K562 (cell line): ENCODE measurements around the gene BLVRA. TPM values are rescaled to one million over a fixed set of nuclear protein-coding genes. Genes with fewer than 3 reads are reported as not detected.

Source experiments
- ARID1B ChIP-seq: fragments of 450-650 bp; IDR thresholded peaks from 2 replicates; pipeline ENCODE4 v1.6.1; 2016; ENCODE audit warnings: antibody characterized with exemption, mild to moderate bottlenecking, inconsistent platforms
- ELF4 ChIP-seq: fragments of 450-650 bp; formaldehyde crosslinking; IDR thresholded peaks from 2 replicates; pipeline ENCODE4 v1.4.0; 2022; ENCODE audit warnings: missing genetic modification characterization
- FOSL1 ChIP-seq: fragments of 200-800 bp; sonication (Bioruptor generic); conservative IDR thresholded peaks from 2 replicates; pipeline ENCODE4 v1.6.1; 2016; ENCODE audit warnings: missing genetic modification characterization, missing compliant biosample characterization
- FOXK1 ChIP-seq: sonication (generic); formaldehyde crosslinking; IDR thresholded peaks from 2 replicates; pipeline ENCODE4 v1.8.0; 2022; ENCODE audit warnings: missing genetic modification reagents, mild to moderate bottlenecking, borderline replicate concordance
- HMGXB4 ChIP-seq: sonication (generic); formaldehyde crosslinking; IDR thresholded peaks from 2 replicates; pipeline ENCODE4 v1.8.1; 2023; ENCODE audit warnings: mild to moderate bottlenecking, missing genetic modification reagents
- KDM5B ChIP-seq: fragments of 200-600 bp; sonication (generic); IDR thresholded peaks from 2 replicates; pipeline ENCODE4 v1.6.1; 2012; ENCODE audit warnings: low read depth, mild to moderate bottlenecking, moderate library complexity, low read length, control low read depth, inconsistent platforms; ENCODE audit not compliant: insufficient replicate concordance
- NR1H2 ChIP-seq: sonication (generic); formaldehyde crosslinking; IDR thresholded peaks from 2 replicates; pipeline ENCODE4 v1.4.0; 2020; ENCODE audit warnings: mild to moderate bottlenecking, missing genetic modification reagents
- NR2C1 ChIP-seq, 2 experiments: fragments of 450-650 bp; IDR thresholded peaks; 2 replicates each; pipeline ENCODE4 v1.6.1; 2017; ENCODE audit warnings: mild to moderate bottlenecking in 2 of 2, antibody characterized with exemption in 1 of 2, inconsistent platforms in 1 of 2, missing compliant biosample characterization in 1 of 2, missing genetic modification characterization in 1 of 2
- PHF8 ChIP-seq: fragments of 200-600 bp; sonication (generic); IDR thresholded peaks from 2 replicates; pipeline ENCODE4 v1.6.1; 2012; ENCODE audit warnings: mixed run types, mild to moderate bottlenecking, inconsistent platforms, low read length, moderate library complexity, borderline replicate concordance
- PPARD ChIP-seq: fragments of 250-450 bp; sonication (Bioruptor Pico); IDR thresholded peaks from 2 replicates; pipeline ENCODE4 v1.8.0; 2022; ENCODE audit warnings: inconsistent platforms, mild to moderate bottlenecking, moderate library complexity
- RCOR1 ChIP-seq, 2 experiments: IDR thresholded peaks; 2 replicates each; pipeline ENCODE4 v1.6.1; 2012; ENCODE audit warnings: low read depth in 2 of 2, low read length in 2 of 2, borderline replicate concordance in 1 of 2, improper control_type of control experiment in 1 of 2
- SRF ChIP-seq, 2 experiments: fragments of 250-450, 450-650 bp in 1 of 2; sonication (Bioruptor Pico) in 1 of 2; sonication (generic) in 1 of 2; formaldehyde crosslinking; IDR thresholded peaks; 2 replicates each; pipeline versions ENCODE4 v1.5.0 to v1.5.1; 2020 to 2022; ENCODE audit warnings: mild to moderate bottlenecking in 1 of 2, missing genetic modification reagents in 1 of 2
- STAT5B ChIP-seq: fragments of 250-450 bp; sonication (Bioruptor Pico); IDR thresholded peaks from 2 replicates; pipeline ENCODE4 v1.8.0; 2021; ENCODE audit warnings: mild to moderate bottlenecking, inconsistent platforms
- TAF15 ChIP-seq: fragments of 200-400 bp; formaldehyde crosslinking; IDR thresholded peaks from 2 replicates; pipeline ENCODE4 v1.6.1; 2017; ENCODE audit warnings: mild to moderate bottlenecking, low read depth, low read length, moderate library complexity
- ZBED1 ChIP-seq: IDR thresholded peaks from 2 replicates; pipeline ENCODE4 v1.6.1; 2014
- ZBTB49 ChIP-seq: sonication (generic); formaldehyde crosslinking; IDR thresholded peaks from 2 replicates; pipeline ENCODE4 v1.8.0; 2022; ENCODE audit warnings: missing genetic modification reagents, mild to moderate bottlenecking, borderline replicate concordance
- ZNF354B ChIP-seq: fragments of 250-450 bp; sonication (Bioruptor Pico); IDR thresholded peaks from 2 replicates; pipeline ENCODE4 v1.4.0; 2020
- ZNF766 ChIP-seq: fragments of 200-800 bp; sonication (Bioruptor generic); conservative IDR thresholded peaks from 2 replicates; pipeline ENCODE4 v1.6.1; 2016; ENCODE audit warnings: missing genetic modification characterization, missing compliant biosample characterization
- ZSCAN32 ChIP-seq: fragments of 450-650 bp; formaldehyde crosslinking; IDR thresholded peaks from 2 replicates; pipeline ENCODE4 v1.4.0; 2020; ENCODE audit warnings: mild to moderate bottlenecking, moderate library complexity
- polyA plus RNA-seq, 8 experiments: library from polyadenylated mRNA; depleted of rRNA in 4 of 8; stranded (reverse) in 5 of 8; unstranded in 3 of 8; fragments of >200 nt; fragmentation: Nextera tagmentation in 2 of 8; fragmentation: Illumina TruSeq in 1 of 8; extraction: Ambion mirVana in 2 of 8; extraction: Trizol in 1 of 8; gene quantifications; 2 replicates each; pipeline versions ENCODE4 v1.2.1 to v1.2.3, GENCODE V29; 2011 to 2014; ENCODE audit warnings: inconsistent platforms in 1 of 8, missing spikeins in 1 of 8
- total RNA-seq, 7 experiments: library from RNA; depleted of rRNA in 6 of 7; stranded (reverse); fragments of >200 nt in 6 of 7; fragmentation: Illumina TruSeq in 2 of 7; extraction: Trizol in 2 of 7; gene quantifications; 2 replicates each; pipeline versions ENCODE4 v1.2.1 to v1.2.3, GENCODE V29; 2011 to 2021; ENCODE audit warnings: low replicate concordance in 1 of 7
- TF ChIP-seq, protein P1 (sequence below): sonication (generic); formaldehyde crosslinking; IDR thresholded peaks from 2 replicates; pipeline ENCODE4 v1.9.0; 2022; ENCODE audit warnings: mild to moderate bottlenecking, missing genetic modification reagents

BLVRA gene
- total and polyA plus RNA-seq, 9 of the 15 experiments (the other 6 are each of a cell fraction or from before 2014, with no cell fraction given), result 48.5 to 147 (median 61.5) TPM

DNA sequence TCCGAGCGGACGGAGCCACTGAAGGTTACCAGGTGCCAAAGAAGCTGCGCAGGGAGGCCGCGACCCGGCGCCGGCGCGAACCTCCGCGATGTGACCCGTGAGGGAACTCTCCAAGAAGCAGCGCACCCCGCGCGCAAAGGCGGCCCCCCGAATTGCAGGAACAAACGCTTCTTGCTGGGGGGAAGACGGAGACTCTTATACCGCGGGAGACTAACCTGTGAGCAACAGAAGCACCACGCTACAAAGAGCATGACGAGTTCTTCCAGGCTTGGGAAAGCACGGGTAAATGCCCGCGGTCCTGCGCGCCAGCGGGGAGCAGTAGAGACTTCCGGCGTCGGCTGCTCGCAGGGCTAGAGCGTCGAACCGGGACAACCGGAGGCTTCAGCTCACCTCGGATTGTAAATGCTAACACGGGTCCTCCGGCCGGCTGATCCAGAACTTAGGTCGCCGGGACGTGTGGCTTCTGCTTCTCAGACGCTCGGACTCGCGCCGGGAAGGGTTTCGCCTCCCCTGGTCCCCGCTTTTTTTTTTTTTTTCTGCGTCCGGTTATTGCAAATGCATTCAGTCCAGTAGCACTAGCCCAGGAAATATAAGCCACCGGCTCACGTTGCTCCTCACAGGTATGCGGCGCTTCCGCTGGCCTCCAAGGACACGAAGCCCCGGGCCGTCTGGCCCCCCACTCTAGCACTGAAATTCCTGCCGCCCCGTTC, 29.1 kb upstream of the BLVRA start, which contains the start of gene COA1 (continued):
- no peak for TF ChIP-seq ZSCAN32 (CRISPR knock-in tag)
- TF ChIP-seq ARID1B, result no peak
- TF ChIP-seq SRF (CRISPR knock-in tag; IDR thresholded peaks at IDR 0.05), result peak in 1 of 2 experiments; percentile 14; a peak in 1 of 4 replicates
- TF ChIP-seq, protein P1, sequence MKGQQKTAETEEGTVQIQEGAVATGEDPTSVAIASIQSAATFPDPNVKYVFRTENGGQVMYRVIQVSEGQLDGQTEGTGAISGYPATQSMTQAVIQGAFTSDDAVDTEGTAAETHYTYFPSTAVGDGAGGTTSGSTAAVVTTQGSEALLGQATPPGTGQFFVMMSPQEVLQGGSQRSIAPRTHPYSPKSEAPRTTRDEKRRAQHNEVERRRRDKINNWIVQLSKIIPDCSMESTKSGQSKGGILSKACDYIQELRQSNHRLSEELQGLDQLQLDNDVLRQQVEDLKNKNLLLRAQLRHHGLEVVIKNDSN (CRISPR knock-in tag), result peak; percentile 24; the same call in 1 of the 2 replicates
- TF ChIP-seq KDM5B, result peak; percentile 75
- 0 out of 2 replicates have a peak, but pooled peaks have one; percentile 35 for TF ChIP-seq NR2C1 (IDR thresholded peaks at IDR 0.05)
- TF ChIP-seq NR2C1 (tag; IDR thresholded peaks at IDR 0.05), result 0 out of 2 replicates have a peak, but pooled peaks have one; percentile 11
- TF ChIP-seq PPARD (CRISPR knock-in tag), result no peak
- TF ChIP-seq PHF8, result peak; percentile 90; the same call in 1 of the 2 replicates
- no peak for TF ChIP-seq TAF15
- no peak for TF ChIP-seq STAT5B (CRISPR knock-in tag)
- TF ChIP-seq HMGXB4 (CRISPR knock-in tag), result peak; percentile 37; the same call in 1 of the 2 replicates
- TF ChIP-seq RCOR1 (IDR thresholded peaks at IDR 0.05; ENCODE audit: borderline replicate concordance in 1 of 2, low read depth in 2 of 2, low read length in 2 of 2), result peak in 1 of 2 experiments; percentile 64; a peak in 2 of 4 replicates
- TF ChIP-seq FOXK1 (CRISPR knock-in tag), result peak; percentile 91
- 0 out of 2 replicates have a peak, but pooled peaks have one; percentile 37 for TF ChIP-seq ZNF766 (CRISPR knock-in tag)
- no peak for TF ChIP-seq ZBED1
- 0 out of 2 replicates have a peak, but pooled peaks have one; percentile 65 for TF ChIP-seq NR1H2 (CRISPR knock-in tag)
- no peak for TF ChIP-seq ZNF354B (CRISPR knock-in tag)
- no peak for TF ChIP-seq ELF4 (CRISPR knock-in tag)
- TF ChIP-seq ZBTB49, result 0 out of 2 replicates have a peak, but pooled peaks have one; percentile 19
- TF ChIP-seq FOSL1 (tag), result peak; percentile 40; the same call in 1 of the 2 replicates
